Spleen (tissue), 7 donors: ENCODE measurements around the gene TMEM121.

Experiments used
- POLR2A ChIP-seq, 3 donors: fragments of 450-650 bp; IDR thresholded peaks; one replicate each; pipeline ENCODE4 v1.5.1; 2017; ENCODE audit warnings: antibody characterized with exemption in 3 of 3, mild to moderate bottlenecking in 1 of 3
- POLR2AphosphoS5 ChIP-seq, 3 donors: sonication (generic); formaldehyde crosslinking; IDR thresholded peaks; one replicate each; pipeline ENCODE4 v1.5.1; 2017; ENCODE audit warnings: antibody characterized with exemption in 3 of 3
- TF ChIP-seq, protein P1 (sequence below), 11 experiments: fragments of 200-600 bp in 7 of 11; fragments of 450-650 bp in 4 of 11; sonication (generic) in 4 of 11; IDR thresholded peaks in 8 of 11; conservative IDR thresholded peaks in 3 of 11; 1 replicate in 7 of 11; 2 replicates in 4 of 11; pipeline versions ENCODE4 v1.4.0 to v1.8.0; 2016 to 2021; ENCODE audit warnings: antibody characterized with exemption in 11 of 11, inconsistent platforms in 4 of 11, mild to moderate bottlenecking in 1 of 11
- donor health status: DM: no; HTN: no; CAD: no; lungs with moderate emphysema.
- donor health status: DM: no; HTN: no; CAD: no.
- donor health status: DM: no; HTN: no; CAD: no.

- TF ChIP-seq POLR2AphosphoS5 (IDR thresholded peaks at IDR 0.05) (peak; percentile 64 to 83 (median 79)), POLR2A (IDR thresholded peaks at IDR 0.05) (no peak)
- TF ChIP-seq, protein P1, sequence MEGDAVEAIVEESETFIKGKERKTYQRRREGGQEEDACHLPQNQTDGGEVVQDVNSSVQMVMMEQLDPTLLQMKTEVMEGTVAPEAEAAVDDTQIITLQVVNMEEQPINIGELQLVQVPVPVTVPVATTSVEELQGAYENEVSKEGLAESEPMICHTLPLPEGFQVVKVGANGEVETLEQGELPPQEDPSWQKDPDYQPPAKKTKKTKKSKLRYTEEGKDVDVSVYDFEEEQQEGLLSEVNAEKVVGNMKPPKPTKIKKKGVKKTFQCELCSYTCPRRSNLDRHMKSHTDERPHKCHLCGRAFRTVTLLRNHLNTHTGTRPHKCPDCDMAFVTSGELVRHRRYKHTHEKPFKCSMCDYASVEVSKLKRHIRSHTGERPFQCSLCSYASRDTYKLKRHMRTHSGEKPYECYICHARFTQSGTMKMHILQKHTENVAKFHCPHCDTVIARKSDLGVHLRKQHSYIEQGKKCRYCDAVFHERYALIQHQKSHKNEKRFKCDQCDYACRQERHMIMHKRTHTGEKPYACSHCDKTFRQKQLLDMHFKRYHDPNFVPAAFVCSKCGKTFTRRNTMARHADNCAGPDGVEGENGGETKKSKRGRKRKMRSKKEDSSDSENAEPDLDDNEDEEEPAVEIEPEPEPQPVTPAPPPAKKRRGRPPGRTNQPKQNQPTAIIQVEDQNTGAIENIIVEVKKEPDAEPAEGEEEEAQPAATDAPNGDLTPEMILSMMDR (IDR thresholded peaks at IDR 0.05 in 8 of 11, conservative IDR thresholded peaks at IDR 0.05 in 3 of 11): peak; percentile 63 to 95 (median 93)
Observed at GRCh38 chr14:105527826-105528585, 1.6 kb downstream of the TMEM121 start.
